K562 (cell line): ENCODE data around the gene CNOT1. TPM values are rescaled to one million over a fixed set of nuclear protein-coding genes. Genes with fewer than 3 reads are reported as not detected.
A peak's percentile ranks its signal among the peaks of the same experiment; 100 is the strongest.

Source experiments
- ATAC-seq: fragments of 200-7000 bp; cut with Tn5 transposase; 3 replicates; pipeline ENCODE4 v1.9.1; 2020; ENCODE audit warnings: moderate library complexity
- BruUV-seq: library from RNA; stranded (reverse); fragments of 400-500 nt; replicated peaks from 2 replicates; lab custom pipeline; 2021; lab: Mats Ljungman, UMichigan
- CTCF ChIA-PET: fragments of 300-600 bp; formaldehyde crosslinking; extraction: SDS; loops from one replicate; lab custom pipeline; 2021; ENCODE audit warnings: low intra/inter-chr PET ratio; lab: Yijun Ruan, JAX
- POLR2A ChIA-PET: fragments of 300-600, 350-650 bp; sonication (Branson Sonifier 250); formaldehyde crosslinking; extraction: SDS; loops from one replicate; lab custom pipeline; 2021; ENCODE audit warnings: antibody characterized with exemption, inconsistent platforms; lab: Yijun Ruan, JAX
- DNase-seq, 4 experiments: peaks; one replicate each; pipeline versions ENCODE4 v3.0.0 to v3.0.0-alpha.2; 2011 to 2018; ENCODE audit warnings: low spot score in 3 of 4, mixed read lengths in 3 of 4; ENCODE audit errors: extremely low read depth in 1 of 4
- FAIRE-seq: peaks from 2 replicates; lab custom pipeline; 2011; peaks lifted over from hg19 to GRCh38; lab: Jason Lieb, UNC
- H2AFZ ChIP-seq: 2 replicates; pipeline ENCODE4 v1.6.0; 2011; ENCODE audit warnings: low read depth, low read length, control low read depth, inconsistent platforms
- H3K27ac ChIP-seq: fragments of 200-600 bp; 3 replicates; pipeline ENCODE4 v1.8.0; 2011; ENCODE audit warnings: low read depth, mild to moderate bottlenecking, control low read depth, inconsistent platforms, low read length, moderate library complexity, mixed read lengths; ENCODE audit errors: extremely low read depth
- H3K27me3 ChIP-seq, 2 experiments: fragments of 300-600 bp in 1 of 2; 2 replicates in 1 of 2; 3 replicates in 1 of 2; pipeline versions ENCODE4 v1.6.0 to v1.8.0; 2011; ENCODE audit warnings: inconsistent platforms in 2 of 2, low read length in 2 of 2, mild to moderate bottlenecking in 1 of 2, mixed read lengths in 1 of 2, moderate library complexity in 1 of 2; ENCODE audit not compliant: control insufficient read depth in 2 of 2, insufficient read depth in 2 of 2
- H3K36me3 ChIP-seq: fragments of 300-600 bp; 3 replicates; pipeline ENCODE4 v1.8.0; 2011; ENCODE audit warnings: mild to moderate bottlenecking, low read length, inconsistent platforms; ENCODE audit not compliant: control insufficient read depth, insufficient read depth
- H3K4me1 ChIP-seq, 2 experiments: fragments of 200-600 bp in 1 of 2; replicated peaks in 1 of 2; 2 replicates in 1 of 2; 3 replicates in 1 of 2; pipeline versions ENCODE4 v1.5.1 to v1.8.0; 2011; ENCODE audit warnings: inconsistent platforms in 2 of 2, low read length in 2 of 2, mild to moderate bottlenecking in 1 of 2, mixed read lengths in 1 of 2, moderate library complexity in 1 of 2; ENCODE audit not compliant: control insufficient read depth in 2 of 2, insufficient read depth in 2 of 2
- H3K4me2 ChIP-seq: 2 replicates; pipeline ENCODE4 v1.6.1; 2011; ENCODE audit warnings: low read length, control low read depth, inconsistent platforms, mixed read lengths; ENCODE audit not compliant: insufficient read depth
- H3K4me3 ChIP-seq: fragments of 200-600 bp; sonication (generic), shearing (Covaris generic); 2 replicates; pipeline ENCODE4 v1.5.1; 2016; ENCODE audit warnings: control low read depth, inconsistent platforms
- H3K79me2 ChIP-seq: fragments of 200-600 bp; 3 replicates; pipeline ENCODE4 v1.8.0; 2011; ENCODE audit warnings: low read length, inconsistent platforms; ENCODE audit not compliant: control insufficient read depth, insufficient read depth
- H3K9ac ChIP-seq, 2 experiments: 2 replicates each; pipeline versions ENCODE4 v1.6.0 to v1.6.1; 2011; ENCODE audit warnings: low read depth in 2 of 2, low read length in 2 of 2, control low read depth in 1 of 2, inconsistent platforms in 1 of 2, mild to moderate bottlenecking in 1 of 2, mixed read lengths in 1 of 2; ENCODE audit not compliant: insufficient read depth in 1 of 2
- H3K9me1 ChIP-seq: one replicate; pipeline ENCODE4 v1.6.0; 2011; ENCODE audit warnings: inconsistent platforms, mild to moderate bottlenecking, low read length, moderate library complexity; ENCODE audit not compliant: control insufficient read depth, insufficient read depth
- H3K9me3 ChIP-seq: replicated peaks from 2 replicates; pipeline ENCODE4 v1.5.1; 2011; ENCODE audit warnings: low read depth, low read length, inconsistent platforms; ENCODE audit not compliant: control insufficient read depth, insufficient read depth
- H4K20me1 ChIP-seq: replicated peaks from 2 replicates; pipeline ENCODE4 v1.6.1; 2011; ENCODE audit warnings: low read length, inconsistent platforms, mixed read lengths; ENCODE audit not compliant: control insufficient read depth, insufficient read depth
- HINFP ChIP-seq: fragments of 450-650 bp; conservative IDR thresholded peaks from 2 replicates; pipeline ENCODE4 v1.6.1; 2016; ENCODE audit warnings: missing genetic modification characterization, low read depth, mild to moderate bottlenecking, control low read depth, missing compliant biosample characterization
- NR2C2 ChIP-seq, 2 experiments: fragments of 200-800 bp in 1 of 2; sonication (Bioruptor generic) in 1 of 2; sonication (generic) in 1 of 2; formaldehyde crosslinking in 1 of 2; IDR thresholded peaks; 2 replicates each; pipeline versions ENCODE4 v1.6.1 to v1.8.0; 2016 to 2022; ENCODE audit warnings: mild to moderate bottlenecking in 1 of 2, missing compliant biosample characterization in 1 of 2, missing genetic modification characterization in 1 of 2, missing genetic modification reagents in 1 of 2
- NRF1 ChIP-seq, 2 experiments: fragments of 450-650 bp; IDR thresholded peaks in 1 of 2; conservative IDR thresholded peaks in 1 of 2; 2 replicates each; pipeline ENCODE4 v1.6.1; 2014; ENCODE audit warnings: mild to moderate bottlenecking in 2 of 2
- POLR3G ChIP-seq: IDR thresholded peaks from 2 replicates; pipeline ENCODE4 v1.6.1; 2011; ENCODE audit not compliant: insufficient read length, insufficient replicate concordance; ENCODE audit errors: extremely low read depth
- PRPF4 ChIP-seq: fragments of 200-400 bp; formaldehyde crosslinking; IDR thresholded peaks from one replicate; pipeline ENCODE4 v1.6.1; 2017; ENCODE audit warnings: low read length, low read depth, mild to moderate bottlenecking; ENCODE audit not compliant: insufficient read depth, poor library complexity, severe bottlenecking
- SRSF1 ChIP-seq: fragments of 200-400 bp; formaldehyde crosslinking; IDR thresholded peaks from 2 replicates; pipeline ENCODE4 v1.6.1; 2017; ENCODE audit warnings: mild to moderate bottlenecking, low read depth, low read length, moderate library complexity
- ZNF347 ChIP-seq: fragments of 450-650 bp; formaldehyde crosslinking; IDR thresholded peaks from 2 replicates; pipeline ENCODE4 v1.4.0; 2020; ENCODE audit warnings: low read depth, mild to moderate bottlenecking, moderate library complexity
- ZNF512 ChIP-seq: IDR thresholded peaks from 2 replicates; pipeline ENCODE4 v1.6.1; 2016; ENCODE audit warnings: missing genetic modification characterization, missing compliant biosample characterization
- WGBS: fragments of 100-300 bp; shearing (Covaris generic); methylation state at CpG from one replicate; pipeline ENCODE4 v1.1.6; 2016; ENCODE audit warnings: low coverage, mixed read lengths; ENCODE audit not compliant: insufficient coverage; ENCODE audit errors: missing lambda C conversion rate; 5-methylcytosine and 5-hydroxymethylcytosine counted together
- in situ Hi-C: fragments of 300-500 bp; cut with MboI; formaldehyde crosslinking; loops from 4 replicates; pipeline ENCODE4 v1.15.0; 2018; ENCODE audit warnings: inconsistent platforms, mixed read lengths
- intact Hi-C: fragments of 100-400 bp; cut with micrococcal nuclease; formaldehyde crosslinking; loops from 2 replicates; pipeline ENCODE4 v1.14.2; 2022
- polyA plus RNA-seq, 8 experiments: library from polyadenylated mRNA; depleted of rRNA in 4 of 8; stranded (reverse) in 5 of 8; unstranded in 3 of 8; fragments of >200 nt; fragmentation: Nextera tagmentation in 2 of 8; fragmentation: Illumina TruSeq in 1 of 8; extraction: Ambion mirVana in 2 of 8; extraction: Trizol in 1 of 8; gene quantifications; 2 replicates each; pipeline versions ENCODE4 v1.2.1 to v1.2.3, GENCODE V29; 2011 to 2014; ENCODE audit warnings: inconsistent platforms in 1 of 8, missing spikeins in 1 of 8
- total RNA-seq, 7 experiments: library from RNA; depleted of rRNA in 6 of 7; stranded (reverse); fragments of >200 nt in 6 of 7; fragmentation: Illumina TruSeq in 2 of 7; extraction: Trizol in 2 of 7; gene quantifications; 2 replicates each; pipeline versions ENCODE4 v1.2.1 to v1.2.3, GENCODE V29; 2011 to 2021; ENCODE audit warnings: low replicate concordance in 1 of 7
- TF ChIP-seq, protein P1 (sequence below): fragments of 450-650 bp; IDR thresholded peaks from 2 replicates; pipeline ENCODE4 v1.6.1; 2016; ENCODE audit warnings: borderline replicate concordance

The CNOT1 gene
- total and polyA plus RNA-seq, 9 of the 15 experiments (the other 6 are each of a cell fraction or from before 2014, with no cell fraction given), result 110 to 270 (median 220) TPM

GRCh38 chr16:58678716-58679115, 49.1 kb upstream of the CNOT1 start:
- intact Hi-C loops, result no loop called here
- no TSS peak for BruUV-seq

GRCh38 chr16:58678269-58678668, 48.6 kb upstream of the CNOT1 start:
- no peak for ATAC-seq
- FAIRE-seq, result no peak
- TF ChIP-seq NRF1 (conservative IDR thresholded peaks at IDR 0.05 in 1 of 2, IDR thresholded peaks at IDR 0.05 in 1 of 2) (no peak), PRPF4 (no peak), SRSF1 (no peak), HINFP (no peak), ZNF512 (tag) (no peak), POLR3G (no peak), ZNF347 (CRISPR knock-in tag) (no peak)
- TF ChIP-seq, protein P1, sequence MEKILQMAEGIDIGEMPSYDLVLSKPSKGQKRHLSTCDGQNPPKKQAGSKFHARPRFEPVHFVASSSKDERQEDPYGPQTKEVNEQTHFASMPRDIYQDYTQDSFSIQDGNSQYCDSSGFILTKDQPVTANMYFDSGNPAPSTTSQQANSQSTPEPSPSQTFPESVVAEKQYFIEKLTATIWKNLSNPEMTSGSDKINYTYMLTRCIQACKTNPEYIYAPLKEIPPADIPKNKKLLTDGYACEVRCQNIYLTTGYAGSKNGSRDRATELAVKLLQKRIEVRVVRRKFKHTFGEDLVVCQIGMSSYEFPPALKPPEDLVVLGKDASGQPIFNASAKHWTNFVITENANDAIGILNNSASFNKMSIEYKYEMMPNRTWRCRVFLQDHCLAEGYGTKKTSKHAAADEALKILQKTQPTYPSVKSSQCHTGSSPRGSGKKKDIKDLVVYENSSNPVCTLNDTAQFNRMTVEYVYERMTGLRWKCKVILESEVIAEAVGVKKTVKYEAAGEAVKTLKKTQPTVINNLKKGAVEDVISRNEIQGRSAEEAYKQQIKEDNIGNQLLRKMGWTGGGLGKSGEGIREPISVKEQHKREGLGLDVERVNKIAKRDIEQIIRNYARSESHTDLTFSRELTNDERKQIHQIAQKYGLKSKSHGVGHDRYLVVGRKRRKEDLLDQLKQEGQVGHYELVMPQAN, result no peak

More at GRCh38 chr16:58678716-58679115, 49.1 kb upstream of the CNOT1 start:
- in situ Hi-C loops, result no loop called here
- Histone ChIP-seq H3K9me3 (no peaks in the 10 kb centered on the region), H3K36me3 (peaks cover 18% of the 10 kb centered on the region; the same call in 2 of the 3 replicates), H3K9me1 (no peaks in the 10 kb centered on the region), H3K79me2 (no peaks in the 10 kb centered on the region), H3K27me3 (no peaks in the 10 kb centered on the region), H3K9ac (0 out of 4 replicates have a peak overlapping the region, but pooled peaks of 1 of the 2 experiments have one; percentile 40), H3K27ac (no peak overlapping the region), H3K4me2 (no peak overlapping the region), H3K4me3 (no peak overlapping the region), H4K20me1 (no peaks in the 10 kb centered on the region), H3K4me1 (peaks cover 1 to 4% of the 10 kb centered on the region in 2 experiments; a peak in 2 of 5 replicates), H2AFZ (no peak overlapping the region)
- ATAC-seq, result no peak
- CTCF ChIA-PET, result no interaction called here
- 64% methylated on average over 3 of the region's 3 CpGs for WGBS
- FAIRE-seq, result no peak
- DNase-seq, result no peak
- POLR2A ChIA-PET, result interaction anchor here (0.7 kb wide), 1 partner anchor 90 kb away, joined by 3 read pairs; no protein-coding TSS in a partner anchor
- TF ChIP-seq NR2C2 (CRISPR knock-in tag; IDR thresholded peaks at IDR 0.05), result no peak
- no peak for TF ChIP-seq NR2C2 (tag; IDR thresholded peaks at IDR 0.05)

More at GRCh38 chr16:58678269-58678668, 48.6 kb upstream of the CNOT1 start:
- Histone ChIP-seq H3K4me1 (no peaks in the 10 kb centered on the region; a peak in 1 of 5 replicates), H3K27ac (no peak overlapping the region), H3K9ac (no peak overlapping the region), H3K9me1 (no peaks in the 10 kb centered on the region), H2AFZ (no peak overlapping the region), H3K79me2 (no peaks in the 10 kb centered on the region), H4K20me1 (no peaks in the 10 kb centered on the region), H3K9me3 (no peaks in the 10 kb centered on the region), H3K36me3 (peaks cover 18% of the 10 kb centered on the region; the same call in 2 of the 3 replicates), H3K4me3 (no peak overlapping the region), H3K27me3 (no peaks in the 10 kb centered on the region), H3K4me2 (no peak overlapping the region)
- POLR2A ChIA-PET, result interaction anchor here (0.6 to 0.7 kb wide), 2 partner anchors 90 to 557 kb away, joined by 3 to 4 read pairs; no protein-coding TSS in a partner anchor
- BruUV-seq, result no TSS peak
- DNase-seq, result no peak
- CTCF ChIA-PET, result no interaction called here
- intact Hi-C loops (no loop called here), in situ Hi-C loops (no loop called here)
- 100% methylated on average over 3 of the region's 4 CpGs for WGBS
